Activated CD4-positive, CD25-positive, alpha-beta regulatory T cell treated with anti-CD3 and anti-CD28 coated beads, Interleukin-2, amount 50 U/mL, for 16 hours (primary cell): ENCODE results near the gene ACLY.
"Not testable (repeated sequence)": the region's sequence is repeated elsewhere in the genome, so short reads cannot be mapped to it uniquely, and the experiment has no call there.

Source experiments
- DNase-seq: peaks from one replicate; pipeline ENCODE4 v3.0.0-alpha.2; 2020; ENCODE audit warnings: low read depth, low spot score

Gene ACLY

DNA sequence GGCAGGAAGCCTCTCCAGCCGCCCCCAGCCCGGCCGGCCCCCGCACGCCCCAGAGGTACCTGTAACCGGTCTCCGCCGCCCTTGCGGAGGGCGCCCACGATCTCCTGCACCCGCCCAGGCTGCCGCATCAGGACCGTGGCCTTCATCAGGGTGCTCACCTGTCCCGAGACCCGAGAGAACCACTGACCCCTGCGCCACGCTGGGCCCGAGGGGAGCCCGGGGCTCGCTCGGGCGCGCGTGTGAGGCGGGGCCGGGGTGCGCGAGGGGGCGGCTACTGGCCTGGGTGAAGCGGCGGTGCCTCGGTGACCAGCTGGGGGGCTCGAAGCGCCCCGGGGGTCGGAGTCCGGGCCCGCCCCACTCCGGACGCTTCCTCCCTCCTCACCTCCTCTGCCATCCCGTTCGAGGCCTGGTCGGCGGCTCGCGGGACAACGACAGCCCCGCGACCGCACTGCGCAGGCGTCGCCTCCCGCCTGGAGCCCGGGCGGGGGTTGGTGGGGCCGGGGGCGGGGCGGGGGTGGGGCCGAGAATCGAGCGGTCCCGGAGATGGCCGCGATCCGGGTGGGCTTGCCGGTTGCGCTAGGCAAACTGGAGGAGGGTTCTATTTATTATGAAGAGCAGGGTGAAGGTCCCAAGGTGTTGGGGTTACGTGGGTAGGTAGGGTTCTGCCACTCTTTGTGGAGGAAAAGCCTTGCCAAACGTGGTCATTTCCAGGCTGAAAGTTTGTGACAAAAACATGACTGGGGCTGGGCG lies 82.8 kb downstream of the ACLY start, which contains the start of gene NT5C3B:
NT5C3B (minus strand) TSS at position 433 of the 750 bp plus-strand sequence; CDS start at position 394, 39 bp downstream.
- peak; percentile 21 for DNase-seq

DNA sequence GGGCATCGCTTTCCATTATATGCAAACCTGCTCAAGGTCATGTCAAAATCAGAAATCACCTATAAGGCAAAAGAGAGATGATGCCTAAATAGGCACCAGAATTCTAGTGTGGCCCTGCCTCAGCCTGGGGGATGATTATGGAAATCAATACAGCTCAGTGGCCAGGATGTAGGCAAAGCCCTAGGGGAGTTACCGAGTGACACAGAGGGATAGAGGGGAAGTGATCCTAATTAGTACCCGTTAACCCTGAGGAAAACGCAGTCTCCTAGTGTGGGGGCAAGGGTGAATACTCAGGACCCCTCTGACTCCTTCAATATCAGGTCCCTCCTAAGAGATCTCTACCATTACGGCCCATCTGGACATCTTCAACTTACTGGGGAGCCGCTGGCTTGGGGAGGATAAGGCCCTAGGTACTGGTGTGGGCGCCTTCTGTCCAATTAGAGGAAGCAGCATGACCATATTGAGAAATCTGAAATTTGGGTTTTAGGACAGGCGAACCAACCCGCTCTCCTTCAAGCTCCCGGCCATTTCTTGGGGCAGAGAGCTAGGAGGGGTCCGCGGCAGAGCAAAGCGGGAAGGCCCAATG lies 83.4 kb downstream of the ACLY start:
- no peak for DNase-seq

DNA sequence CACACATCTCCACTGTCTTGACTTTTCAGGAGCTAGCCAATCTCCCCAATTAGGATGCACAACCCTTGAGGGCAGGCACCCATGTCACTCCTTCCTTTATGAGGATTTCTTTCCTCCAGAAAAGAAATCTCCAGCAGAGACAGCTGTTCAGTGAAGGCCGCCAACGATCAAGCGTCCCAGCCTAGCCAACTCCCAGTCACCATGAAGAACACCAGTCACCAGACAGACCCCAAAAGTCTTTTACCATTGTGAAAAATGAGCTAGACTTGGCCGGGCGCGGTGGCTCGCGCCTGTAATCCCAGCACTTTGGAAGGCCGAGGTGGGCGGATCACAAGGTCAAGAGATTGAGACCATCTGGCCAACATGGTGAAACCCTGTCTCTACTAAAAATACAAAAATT lies 88.8 kb downstream of the ACLY start:
- not testable (repeated sequence) for DNase-seq

DNA sequence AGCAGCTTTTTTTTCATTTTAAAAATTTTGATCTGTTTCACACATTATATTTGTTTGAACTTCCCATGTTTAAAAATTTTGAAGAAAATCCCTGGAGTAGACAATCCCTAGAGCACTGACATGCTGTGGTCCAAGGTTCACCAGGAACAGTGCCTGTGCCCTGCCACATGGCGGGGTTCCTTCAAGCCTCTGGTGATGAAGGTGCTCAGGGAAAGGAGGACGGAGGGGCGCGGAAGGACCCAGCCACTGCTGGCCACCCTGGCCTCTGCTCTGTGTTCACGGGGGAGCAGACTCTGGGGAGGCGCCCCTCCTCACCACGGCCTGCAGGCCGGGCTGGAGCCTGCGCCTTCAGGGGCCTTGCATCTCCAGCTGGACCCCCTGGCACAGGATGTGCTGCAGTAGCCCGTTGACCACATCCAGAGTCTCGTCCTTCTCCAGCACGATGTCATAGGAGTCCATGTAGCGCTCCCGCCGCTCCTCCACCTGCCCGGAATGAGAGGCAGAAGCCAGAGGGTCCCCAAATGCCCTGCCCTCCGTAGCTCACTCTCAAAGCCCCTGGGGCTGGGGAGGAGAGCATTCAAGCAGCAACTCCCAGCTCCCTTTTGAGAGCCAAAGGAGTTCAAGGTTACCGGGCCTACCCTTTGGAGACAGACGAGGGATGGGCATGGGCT lies 93.4 kb downstream of the ACLY start:
- DNase-seq, result no peak

DNA sequence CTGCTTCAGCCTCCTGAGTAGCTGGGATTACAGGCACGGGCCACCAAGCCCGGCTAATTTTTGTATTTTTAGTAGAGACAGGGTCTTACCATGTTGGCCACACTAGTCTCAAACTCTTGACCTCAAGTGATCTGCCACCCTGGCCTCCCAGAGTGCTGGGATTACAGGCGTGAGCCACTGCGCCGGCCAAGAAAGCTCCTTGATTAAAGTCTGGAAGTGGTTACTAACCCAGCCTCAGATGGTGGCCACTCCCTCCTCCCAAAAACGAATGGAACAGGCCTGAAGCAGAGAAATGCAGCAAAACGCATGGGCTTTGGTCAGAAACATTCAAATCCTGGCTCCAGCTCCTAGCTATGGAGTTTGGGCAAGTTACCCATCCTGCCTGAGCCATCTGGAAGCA lies 94.7 kb downstream of the ACLY start:
- DNase-seq, result no peak

DNA sequence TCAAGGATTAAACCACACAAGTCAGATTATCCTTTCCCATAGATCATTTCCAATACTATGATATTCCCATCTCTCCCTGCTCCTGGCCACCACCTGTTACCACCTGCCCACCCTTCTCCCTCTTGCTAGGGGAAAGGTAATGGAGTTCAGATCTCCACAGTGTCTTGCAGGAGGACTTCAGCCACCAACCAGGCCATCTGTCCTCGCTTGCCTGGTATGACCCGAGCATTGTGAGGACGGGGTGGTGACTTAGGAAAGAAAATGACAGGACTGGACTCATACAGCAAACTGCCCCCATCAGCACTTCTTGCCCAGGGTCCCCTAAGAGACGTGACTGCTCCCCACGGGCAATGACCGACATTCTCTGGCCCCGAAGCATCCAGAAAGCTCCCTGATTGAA lies 95.2 kb downstream of the ACLY start:
- DNase-seq, result no peak

DNA sequence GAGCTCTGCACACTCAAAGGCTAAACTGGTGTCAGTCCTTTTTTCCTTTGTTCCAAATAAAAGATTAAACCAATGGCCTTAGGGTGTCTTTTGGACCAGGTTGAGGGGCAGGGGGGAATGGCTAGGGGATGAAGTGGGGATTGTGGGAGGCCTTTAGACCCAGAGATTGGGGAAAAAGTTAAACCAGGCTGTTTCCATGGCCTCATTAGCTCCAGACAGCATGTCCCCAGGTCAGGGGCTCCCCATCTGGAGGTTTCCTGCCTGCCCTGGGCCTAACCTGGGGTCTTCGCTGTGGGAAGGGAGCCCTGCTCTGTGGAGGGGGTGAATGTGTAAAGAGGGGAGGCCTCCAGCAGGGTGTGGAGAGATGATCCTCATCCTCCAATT lies 95.6 kb downstream of the ACLY start:
- DNase-seq, result no peak

DNA sequence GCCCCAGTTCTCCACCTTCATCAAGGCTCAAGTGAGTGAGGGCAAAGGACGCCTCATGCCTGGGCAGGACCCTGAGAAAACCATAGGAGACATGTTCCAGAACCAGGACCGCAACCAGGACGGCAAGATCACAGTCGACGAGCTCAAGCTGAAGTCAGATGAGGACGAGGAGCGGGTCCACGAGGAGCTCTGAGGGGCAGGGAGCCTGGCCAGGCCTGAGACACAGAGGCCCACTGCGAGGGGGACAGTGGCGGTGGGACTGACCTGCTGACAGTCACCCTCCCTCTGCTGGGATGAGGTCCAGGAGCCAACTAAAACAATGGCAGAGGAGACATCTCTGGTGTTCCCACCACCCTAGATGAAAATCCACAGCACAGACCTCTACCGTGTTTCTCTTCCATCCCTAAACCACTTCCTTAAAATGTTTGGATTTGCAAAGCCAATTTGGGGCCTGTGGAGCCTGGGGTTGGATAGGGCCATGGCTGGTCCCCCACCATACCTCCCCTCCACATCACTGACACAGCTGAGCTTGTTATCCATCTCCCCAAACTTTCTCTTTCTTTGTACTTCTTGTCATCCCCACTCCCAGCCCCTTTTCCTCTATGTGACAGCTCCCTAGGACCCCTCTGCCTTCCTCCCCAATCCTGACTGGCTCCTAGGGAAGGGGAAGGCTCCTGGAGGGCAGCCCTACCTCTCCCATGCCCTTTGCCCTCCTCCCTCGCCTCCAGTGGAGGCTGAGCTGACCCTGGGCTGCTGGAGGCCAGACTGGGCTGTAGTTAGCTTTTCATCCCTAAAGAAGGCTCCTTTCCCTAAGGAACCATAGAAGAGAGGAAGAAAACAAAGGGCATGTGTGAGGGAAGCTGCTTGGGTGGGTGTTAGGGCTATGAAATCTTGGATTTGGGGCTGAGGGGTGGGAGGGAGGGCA lies 96.3 kb downstream of the ACLY start:
- no peak for DNase-seq

DNA sequence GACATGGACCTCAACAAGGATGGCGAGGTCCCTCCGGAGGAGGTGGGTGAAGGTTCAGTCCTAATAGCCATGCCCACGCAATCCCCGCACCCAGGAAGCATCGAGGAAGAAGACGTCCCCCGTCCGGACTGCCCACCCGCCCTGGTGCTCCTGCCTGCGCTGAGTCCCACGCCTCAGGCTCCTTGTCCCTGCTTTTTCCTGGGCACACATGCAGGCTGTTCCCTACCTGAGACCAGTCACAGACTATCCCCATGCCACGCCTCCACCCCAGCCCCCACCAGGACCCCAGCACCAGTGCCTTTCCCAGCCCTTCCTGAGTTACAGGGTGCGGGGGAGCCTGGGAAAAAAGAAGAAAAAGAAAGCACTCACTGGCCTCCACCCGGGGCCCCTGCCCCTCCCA lies 97.0 kb downstream of the ACLY start:
- no peak for DNase-seq

DNA sequence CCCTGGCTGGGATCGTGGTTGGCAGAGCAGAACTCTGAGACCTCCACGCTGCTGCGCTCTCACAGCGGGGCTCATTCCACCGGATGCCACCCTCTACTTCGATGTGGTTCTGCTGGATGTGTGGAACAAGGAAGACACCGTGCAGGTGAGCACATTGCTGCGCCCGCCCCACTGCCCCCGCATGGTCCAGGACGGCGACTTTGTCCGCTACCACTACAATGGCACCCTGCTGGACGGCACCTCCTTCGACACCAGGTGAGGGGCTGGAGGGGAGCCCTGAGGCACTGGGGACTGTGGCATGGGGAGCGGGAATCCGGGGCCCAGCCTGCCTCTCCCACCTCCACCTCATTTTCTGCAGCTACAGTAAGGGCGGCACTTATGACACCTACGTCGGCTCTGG lies 100.7 kb downstream of the ACLY start:
- DNase-seq, result no peak
